Measurements from ENCODE around the gene GTF2A2. TPM values are rescaled to one million over a fixed set of nuclear protein-coding genes. Genes with fewer than 3 reads are reported as not detected.
"Not testable (repeated sequence)": the region's sequence is repeated elsewhere in the genome, so short reads cannot be mapped to it uniquely, and the experiment has no call there.

The GTF2A2 gene
- 100 to 1,000 TPM; 157 to 173 (median 162) TPM for polyA plus RNA-seq (ENCODE audit: insufficient read length in 4 of 4)

DNA sequence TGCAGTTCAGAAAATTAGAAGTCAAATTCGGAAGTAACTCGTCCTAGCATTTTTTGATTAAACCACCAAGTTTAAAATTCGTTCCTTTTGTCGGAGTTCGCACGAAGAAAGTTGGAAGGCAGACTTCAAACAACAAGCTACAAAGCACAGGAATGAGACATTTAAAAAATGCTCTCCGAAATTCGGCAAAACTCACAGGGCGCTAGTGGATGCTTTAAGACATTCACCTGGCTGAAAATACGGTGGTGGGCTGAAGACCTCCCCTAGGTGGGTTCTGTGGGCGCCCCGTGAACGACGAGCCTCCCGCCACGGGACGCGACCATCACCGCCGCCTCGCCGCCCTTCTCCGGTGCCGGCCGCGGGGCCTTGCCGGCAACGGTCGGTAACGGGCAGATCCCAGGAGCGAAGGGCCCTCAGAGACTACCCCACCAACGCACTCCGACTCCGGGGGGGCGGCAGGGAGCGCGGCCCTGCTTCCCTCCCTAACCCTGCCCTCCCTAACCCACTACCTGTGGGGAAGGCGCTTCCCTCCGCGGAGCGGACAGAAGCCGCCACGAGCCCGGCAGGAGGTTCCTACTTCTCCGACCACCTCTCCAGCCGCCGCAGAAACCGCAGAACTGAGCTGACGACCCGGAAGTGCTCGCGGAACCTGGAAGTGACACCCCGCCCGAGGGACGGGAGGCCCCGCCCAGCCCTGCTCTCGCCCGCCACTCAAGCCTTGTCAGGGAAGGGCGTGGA is at the start of gene GTF2A2:
GTF2A2 (minus strand) TSS at position 619 of the 738 bp plus-strand sequence. CDS start 5,238 bp downstream, outside the sequence.
- DNase-seq (ENCODE audit: low read depth in 4 of 4, low spot score in 3 of 4), result peak; percentile 83 to 90 (median 86)

- DNase-seq (ENCODE audit: low read depth in 4 of 4, low spot score in 3 of 4), result no peak
Observed at GRCh38 chr15:59703979-59704796, 46.9 kb upstream of the GTF2A2 start.

- DNase-seq (ENCODE audit: low read depth in 4 of 4, low spot score in 3 of 4), result no peak
Observed at GRCh38 chr15:59702351-59702750, 45.0 kb upstream of the GTF2A2 start.

DNA sequence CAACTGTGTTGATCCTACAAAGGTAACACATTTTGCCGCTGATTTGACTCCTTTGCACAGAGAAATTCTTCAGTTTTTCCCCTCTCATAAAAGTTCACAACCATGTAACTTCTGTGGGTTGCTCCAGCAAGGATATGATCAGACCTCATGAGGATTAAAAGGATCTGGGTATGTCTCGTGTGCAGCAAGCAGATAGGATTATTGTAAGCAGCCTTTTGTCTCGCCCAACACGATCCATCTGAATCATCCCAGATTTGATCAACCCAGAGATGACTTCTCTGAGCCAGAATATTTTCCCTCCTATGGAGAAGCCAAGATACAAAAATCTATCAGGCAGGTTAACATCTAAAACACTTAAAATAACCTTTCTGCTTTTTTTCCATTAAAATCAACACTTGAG is 44.6 kb upstream of the GTF2A2 start:
- DNase-seq (ENCODE audit: low read depth in 4 of 4, low spot score in 3 of 4), result no peak

- no peak for DNase-seq (ENCODE audit: low read depth in 4 of 4, low spot score in 3 of 4)
Observed at GRCh38 chr15:59699810-59700431, 42.6 kb upstream of the GTF2A2 start.

DNA sequence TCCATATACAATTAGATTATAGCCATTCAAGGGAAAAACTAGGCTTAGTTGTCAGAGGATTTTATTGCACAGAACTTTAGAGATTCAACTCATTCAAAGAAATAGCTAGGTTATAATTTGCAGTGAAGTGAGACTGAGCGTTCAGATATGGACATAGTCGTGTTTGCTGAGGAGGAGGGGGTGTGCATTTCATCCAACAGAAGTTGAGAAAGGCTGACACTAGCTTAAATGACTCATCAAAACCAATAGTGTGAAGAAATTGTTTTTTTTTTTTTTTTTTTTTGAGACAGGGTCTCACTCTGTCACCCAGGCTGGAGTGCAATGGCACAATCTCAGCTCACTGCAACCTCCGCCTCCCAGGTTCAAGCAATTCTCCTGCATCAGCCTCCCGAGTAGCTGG is 40.8 kb upstream of the GTF2A2 start:
- DNase-seq (ENCODE audit: low read depth in 4 of 4, low spot score in 3 of 4), result not testable (repeated sequence)

DNA sequence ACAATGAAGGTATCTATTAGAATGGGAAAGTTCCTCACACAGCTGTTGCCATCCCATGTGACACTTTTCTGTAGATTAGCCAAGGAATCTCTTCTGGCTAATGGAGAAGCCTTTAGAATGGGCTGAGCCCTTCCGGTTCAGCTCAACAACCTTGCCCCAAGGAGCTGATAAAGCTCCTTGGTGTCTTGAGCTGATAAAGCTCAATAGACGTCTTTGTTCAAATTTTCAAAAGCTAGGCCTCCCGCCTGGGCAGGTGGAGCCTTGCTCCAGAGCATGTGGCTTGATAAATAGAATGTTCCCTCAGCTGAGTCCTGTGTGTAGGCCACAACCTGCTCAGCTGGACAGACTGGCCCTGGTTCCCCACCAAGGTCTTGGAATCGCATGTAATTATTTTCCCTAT is 39.0 kb upstream of the GTF2A2 start:
- no peak for DNase-seq (ENCODE audit: low read depth in 4 of 4, low spot score in 3 of 4)

- DNase-seq (ENCODE audit: low read depth in 4 of 4, low spot score in 3 of 4), result no peak
Observed at GRCh38 chr15:59694779-59695178, 37.5 kb upstream of the GTF2A2 start.

DNA sequence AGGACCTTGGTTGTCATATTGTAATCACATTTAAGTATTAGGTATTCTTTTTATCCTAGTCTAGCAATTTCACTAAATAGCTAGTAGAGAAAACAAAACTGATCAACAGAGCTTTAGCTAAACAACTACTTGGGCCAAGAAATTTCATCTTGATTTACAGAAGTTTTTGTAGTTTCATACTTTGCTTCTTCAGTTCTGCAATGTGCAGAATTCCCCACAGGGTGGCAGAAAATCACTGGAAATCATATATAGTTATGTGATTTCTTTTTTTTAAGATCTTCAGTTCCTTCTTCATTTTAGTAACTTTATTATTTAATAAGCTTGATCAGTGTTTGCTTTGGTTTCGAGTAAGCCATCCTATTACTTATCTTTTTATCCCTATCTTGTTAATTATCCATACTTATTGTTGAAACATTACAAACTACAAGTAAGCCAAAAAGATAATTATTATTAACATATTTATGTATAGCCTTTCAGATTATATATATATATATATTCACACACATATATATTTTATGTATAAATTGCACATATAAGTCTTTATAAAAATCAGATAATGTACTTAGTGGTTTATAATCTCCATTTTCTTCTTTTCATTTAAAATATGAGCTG is 34.0 kb upstream of the GTF2A2 start:
- peak; percentile 23 to 33 (median 28) for DNase-seq (ENCODE audit: low read depth in 4 of 4, low spot score in 3 of 4)

GRCh38 chr15:59689626-59690236 is 32.4 kb upstream of the GTF2A2 start:
- peak; percentile 9 to 31 (median 15) for DNase-seq (ENCODE audit: low read depth in 4 of 4, low spot score in 3 of 4)

DNA sequence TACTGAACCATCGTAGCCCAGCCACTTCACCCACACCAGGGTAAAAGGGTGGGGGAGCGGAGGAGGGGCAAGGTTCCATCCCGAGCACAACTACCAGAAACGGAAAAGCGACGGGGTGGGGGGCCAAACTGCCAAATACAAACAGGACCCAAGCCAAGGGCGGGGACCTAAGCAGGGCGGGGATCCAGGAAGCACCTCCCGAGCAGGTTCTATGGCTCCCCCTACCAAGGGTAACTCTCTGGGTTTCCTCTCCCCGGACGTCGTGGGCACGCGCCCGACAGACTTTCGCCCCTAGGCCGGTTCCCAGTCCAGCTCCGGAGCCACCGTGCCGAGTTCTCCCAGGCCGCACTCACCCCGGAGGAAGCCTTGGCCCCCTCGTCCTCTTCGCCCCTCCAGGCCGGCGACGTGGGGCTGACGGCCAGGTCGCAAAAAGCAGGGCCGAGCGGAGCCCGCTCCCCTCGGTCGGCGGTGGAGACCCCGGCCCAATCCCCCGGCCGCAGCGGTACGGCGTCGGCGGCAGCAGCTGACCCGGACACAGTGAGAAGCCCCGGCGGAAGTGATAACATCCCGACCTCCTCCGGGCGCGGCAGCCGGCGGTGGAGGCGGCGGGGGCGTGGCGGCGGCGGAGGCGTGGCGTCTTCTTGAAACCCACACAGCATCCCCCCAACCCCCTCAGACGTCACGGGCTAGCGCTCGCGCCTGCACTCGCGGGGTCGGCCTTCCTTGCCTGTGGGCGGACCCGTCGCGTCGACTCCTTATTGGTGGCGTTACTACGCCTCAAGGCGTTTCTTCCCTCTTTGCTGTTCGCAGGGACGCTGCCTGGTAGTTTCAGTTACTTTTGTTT is 31.7 kb upstream of the GTF2A2 start, which contains the start of gene BNIP2:
BNIP2 (minus strand) TSS at position 539 of the 844 bp plus-strand sequence. CDS start 6,863 bp downstream, outside the sequence.
- peak; percentile 94 to 97 (median 96) for DNase-seq (ENCODE audit: low read depth in 4 of 4, low spot score in 3 of 4)

DNA sequence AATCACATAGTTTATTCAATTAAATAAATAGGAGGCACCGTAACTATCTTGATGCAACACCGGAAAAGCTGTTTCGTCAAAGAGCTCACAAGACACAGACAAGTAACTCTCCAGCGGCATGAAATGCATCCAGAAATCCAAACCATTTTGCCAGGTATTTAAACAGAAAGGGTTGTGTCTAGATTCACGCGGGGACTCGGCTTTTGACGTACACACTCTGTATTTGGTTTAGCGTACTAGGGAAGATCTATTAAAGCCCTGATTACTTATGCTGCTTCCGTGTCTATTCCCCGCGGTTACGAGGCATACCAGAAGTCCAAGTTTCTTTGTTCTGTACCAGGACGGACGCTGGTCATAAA is 31.1 kb upstream of the GTF2A2 start:
- peak in 3 of 4 donors; percentile 14 to 28 (median 18) for DNase-seq (ENCODE audit: low read depth in 4 of 4, low spot score in 3 of 4)

DNA sequence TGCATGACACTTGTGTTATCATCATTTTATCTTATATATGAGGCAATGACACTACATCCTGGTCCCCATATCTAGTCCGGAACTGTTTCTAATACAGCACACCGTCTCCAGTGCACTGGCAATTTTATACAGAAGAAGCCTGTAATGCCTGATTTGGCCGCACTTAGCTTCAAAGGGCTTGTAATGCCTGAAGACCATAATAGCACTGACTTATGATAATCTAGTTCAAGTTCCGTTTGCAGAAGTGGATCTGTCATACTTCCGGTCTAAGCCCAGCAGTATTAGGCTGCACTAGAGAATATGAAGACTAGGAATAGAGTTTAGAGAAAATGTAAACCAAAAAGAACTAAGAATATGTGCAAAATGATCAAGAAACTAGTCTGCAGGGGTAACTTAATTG is 30.5 kb upstream of the GTF2A2 start:
- DNase-seq (ENCODE audit: low read depth in 4 of 4, low spot score in 3 of 4), result no peak

- DNase-seq (ENCODE audit: low read depth in 4 of 4, low spot score in 3 of 4), result no peak
Observed at GRCh38 chr15:59686389-59686788, 29.1 kb upstream of the GTF2A2 start.

DNA sequence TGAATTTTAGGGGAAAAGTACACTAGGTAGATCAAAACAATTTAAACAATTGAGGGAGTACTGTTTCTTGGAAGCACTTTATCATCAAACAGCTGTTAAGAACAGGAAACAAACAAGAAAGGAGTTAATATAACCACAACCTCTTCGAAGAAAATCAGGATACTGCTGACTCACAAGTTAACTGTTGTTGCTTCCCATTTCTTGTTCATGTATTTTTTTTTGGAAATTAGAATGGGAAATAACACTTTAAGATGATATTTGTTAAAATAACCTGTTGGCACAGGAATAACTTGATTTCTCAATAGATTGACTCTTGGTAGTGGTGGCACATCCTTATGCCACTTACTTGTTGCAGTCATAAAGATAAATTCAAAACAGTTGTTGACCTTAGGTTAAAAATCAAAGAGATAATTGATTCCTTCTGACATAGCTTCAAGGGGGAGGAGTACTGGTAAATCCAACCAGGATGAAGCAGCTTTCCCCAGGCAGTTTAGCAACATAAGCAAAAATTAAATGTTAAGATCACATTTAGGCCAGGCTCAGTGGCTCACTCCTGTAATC is 28.5 kb upstream of the GTF2A2 start:
- no peak for DNase-seq (ENCODE audit: low read depth in 4 of 4, low spot score in 3 of 4)

- DNase-seq (ENCODE audit: low read depth in 4 of 4, low spot score in 3 of 4), result no peak
Observed at GRCh38 chr15:59680870-59681269, 23.6 kb upstream of the GTF2A2 start.

- DNase-seq (ENCODE audit: low read depth in 4 of 4, low spot score in 3 of 4), result no peak
Observed at GRCh38 chr15:59680346-59680745, 23.0 kb upstream of the GTF2A2 start.

GRCh38 chr15:59678620-59679019 is 21.3 kb upstream of the GTF2A2 start:
- no peak for DNase-seq (ENCODE audit: low read depth in 4 of 4, low spot score in 3 of 4)

- DNase-seq (ENCODE audit: low read depth in 4 of 4, low spot score in 3 of 4), result no peak
Observed at GRCh38 chr15:59678172-59678571, 20.9 kb upstream of the GTF2A2 start.
